HG03565 (cell line): Measurements from ENCODE around the gene RAD51AP1.

Source experiments
- ATAC-seq: cut with Tn5 transposase; IDR thresholded peaks from one replicate; pipeline ENCODE4 v1.9.1; 2021; ENCODE audit warnings: mild to moderate bottlenecking, moderate library complexity; ENCODE audit not compliant: unreplicated experiment

The RAD51AP1 gene

DNA sequence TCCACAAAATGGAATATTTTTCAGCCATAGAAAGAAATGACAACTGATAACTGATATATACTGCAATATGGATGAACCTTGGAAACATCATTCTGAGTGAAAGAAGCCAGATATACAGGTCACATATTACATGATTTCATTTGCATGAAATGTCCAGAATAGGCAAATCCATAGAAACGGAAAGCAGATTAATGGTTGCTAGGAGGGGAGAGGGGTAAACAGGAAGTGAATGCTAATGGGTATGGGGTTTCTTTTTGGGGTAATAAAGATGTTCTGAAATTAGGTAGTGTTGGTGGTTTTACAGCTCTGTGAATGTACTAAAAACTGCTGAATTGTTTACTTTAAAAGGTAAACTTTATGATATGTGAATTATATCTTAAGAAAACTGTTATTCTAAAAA, 6.5 kb downstream of the RAD51AP1 start:
- no peak for ATAC-seq

GRCh38 chr12:4552191-4552590, 13.5 kb downstream of the RAD51AP1 start:
- ATAC-seq = no peak

GRCh38 chr12:4553943-4554342, 15.3 kb downstream of the RAD51AP1 start:
- no peak for ATAC-seq

GRCh38 chr12:4555804-4556203, 17.1 kb downstream of the RAD51AP1 start:
- no peak for ATAC-seq

DNA sequence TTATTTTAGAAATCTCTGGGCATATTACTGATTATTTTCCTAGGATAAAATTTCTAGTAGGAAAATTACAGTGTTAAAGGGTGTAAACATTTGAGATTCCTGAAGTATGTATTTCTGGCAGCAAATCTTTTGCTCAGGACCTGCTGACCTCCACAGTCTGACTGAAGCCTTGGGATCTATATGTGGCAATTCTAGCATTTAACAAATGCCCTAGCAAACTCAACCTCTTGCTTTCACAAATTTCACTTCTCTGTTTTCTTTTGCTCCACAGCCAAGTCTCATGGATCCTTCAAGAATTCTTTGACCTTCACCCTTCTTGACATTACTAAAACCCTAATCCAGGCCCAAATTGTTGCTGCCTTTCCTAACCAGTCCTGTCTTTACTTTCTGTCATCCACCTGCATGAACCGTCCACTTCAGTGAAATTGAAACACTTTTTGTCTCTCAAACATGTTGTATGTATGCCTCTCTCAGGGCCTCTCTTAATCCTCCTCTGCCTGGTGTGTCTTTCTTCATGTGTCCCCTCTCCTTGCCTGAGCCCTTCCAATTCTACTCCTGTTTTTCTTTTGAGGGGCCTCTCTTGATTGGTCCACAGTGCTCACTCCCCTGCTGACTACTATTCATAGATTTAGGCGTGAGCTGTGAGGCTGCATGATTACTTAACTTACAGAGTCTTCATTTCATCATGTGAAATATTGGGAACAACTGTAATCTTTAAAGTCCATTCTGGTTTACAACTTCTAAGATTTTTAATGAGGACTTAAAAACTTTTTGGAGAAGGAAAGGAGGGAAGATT, 18.2 kb downstream of the RAD51AP1 start:
- no peak for ATAC-seq

DNA sequence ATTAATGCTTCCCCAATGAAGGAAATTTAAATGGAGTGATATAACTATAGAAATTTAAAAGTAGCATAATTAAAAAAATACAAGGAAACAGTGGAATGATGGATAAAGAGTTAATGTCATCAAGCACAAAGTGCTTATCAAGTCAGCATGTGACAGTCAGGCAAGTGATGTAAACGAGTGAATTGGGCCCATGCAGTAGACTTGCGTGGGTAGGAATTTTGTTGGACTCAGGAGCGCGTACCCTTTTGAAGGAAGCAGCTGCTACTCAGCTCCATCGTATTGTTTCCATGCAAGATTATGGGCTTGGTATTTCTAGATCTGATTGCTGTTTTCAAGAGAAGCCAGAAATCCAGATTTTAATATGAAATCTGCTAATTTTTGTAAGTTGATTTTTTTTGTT, 18.9 kb downstream of the RAD51AP1 start:
- ATAC-seq = no peak

- no peak for ATAC-seq
Measured at GRCh38 chr12:4558171-4558570, 19.5 kb downstream of the RAD51AP1 start.

DNA sequence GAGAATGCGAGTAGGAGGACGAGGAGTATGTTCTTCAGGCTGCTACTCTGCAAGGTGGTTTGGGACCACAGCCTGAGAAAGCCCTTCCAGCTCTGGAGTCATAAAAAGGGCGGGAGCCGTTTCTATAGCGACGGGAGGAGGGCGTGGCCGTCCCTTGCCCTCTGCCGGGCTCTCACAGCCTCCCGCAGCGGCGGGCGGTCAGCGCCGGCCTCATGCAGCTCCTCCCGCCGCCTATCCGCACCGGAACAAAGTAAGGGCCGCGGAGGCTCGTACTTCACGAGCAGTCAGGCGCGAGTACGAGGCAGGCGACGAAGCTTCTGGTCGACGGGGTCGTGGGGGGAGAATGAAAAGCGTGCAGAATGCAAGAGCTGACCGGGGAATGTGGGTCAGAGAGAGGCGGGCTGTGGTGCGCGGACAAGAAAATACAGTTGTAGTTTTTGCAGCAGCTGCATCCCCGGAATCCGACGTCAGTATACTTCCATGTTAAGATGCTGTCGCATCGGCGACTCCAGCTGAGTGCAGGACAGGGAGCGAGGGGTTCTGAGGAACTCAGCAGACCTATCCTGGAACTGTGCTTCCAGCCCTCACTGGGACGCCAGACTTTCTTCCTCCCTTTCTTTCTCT, 23.5 kb downstream of the RAD51AP1 start, which contains the start of gene DYRK4:
Gene DYRK4, plus strand, starts transcription at position 175 of the 624 bp plus-strand sequence. Its CDS starts 38 bp downstream, at position 213.
- no peak for ATAC-seq

- no peak for ATAC-seq
Measured at GRCh38 chr12:4563336-4563735, 24.6 kb downstream of the RAD51AP1 start.

GRCh38 chr12:4564818-4565217, 26.1 kb downstream of the RAD51AP1 start:
- ATAC-seq = no peak

- ATAC-seq = no peak
Measured at GRCh38 chr12:4566474-4566873, 27.8 kb downstream of the RAD51AP1 start.

DNA sequence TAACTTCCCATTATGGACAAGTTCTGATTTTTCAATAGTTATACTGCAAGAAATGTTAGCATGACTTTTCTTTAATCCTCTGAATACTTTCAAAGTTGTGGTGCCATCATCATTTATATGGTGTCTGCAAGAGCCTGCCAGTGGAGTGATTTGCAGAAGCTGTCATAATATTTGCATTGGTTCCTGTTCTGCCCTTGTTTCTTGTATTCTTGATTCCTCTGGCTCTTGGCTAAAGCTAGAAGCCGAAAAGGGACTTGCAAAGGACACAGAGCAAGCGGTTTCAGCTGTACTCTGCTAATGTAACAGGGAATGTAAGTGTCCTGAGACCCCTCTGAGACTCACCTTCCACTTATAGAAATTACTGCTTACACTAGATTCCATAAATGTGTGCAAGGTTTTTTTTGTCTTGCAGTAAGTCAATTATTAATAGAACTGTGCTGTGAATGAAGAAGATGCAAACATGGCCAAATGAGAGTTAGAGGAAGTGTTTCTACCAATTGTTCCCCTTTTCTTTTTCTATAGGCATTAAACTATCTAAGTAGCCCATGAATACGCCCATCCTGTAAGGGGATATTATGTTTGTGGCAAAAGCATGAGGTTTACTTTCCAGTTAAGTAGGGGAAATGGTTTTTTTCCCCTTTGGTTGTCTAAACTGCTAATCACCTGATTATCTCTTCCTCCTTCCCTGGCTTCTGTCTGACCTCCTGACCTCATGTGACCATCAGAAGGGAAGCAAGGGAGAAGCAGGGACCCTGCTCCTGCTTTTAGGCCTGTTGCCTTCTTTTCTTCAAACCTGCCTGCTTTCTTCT, 28.6 kb downstream of the RAD51AP1 start:
- no peak for ATAC-seq

DNA sequence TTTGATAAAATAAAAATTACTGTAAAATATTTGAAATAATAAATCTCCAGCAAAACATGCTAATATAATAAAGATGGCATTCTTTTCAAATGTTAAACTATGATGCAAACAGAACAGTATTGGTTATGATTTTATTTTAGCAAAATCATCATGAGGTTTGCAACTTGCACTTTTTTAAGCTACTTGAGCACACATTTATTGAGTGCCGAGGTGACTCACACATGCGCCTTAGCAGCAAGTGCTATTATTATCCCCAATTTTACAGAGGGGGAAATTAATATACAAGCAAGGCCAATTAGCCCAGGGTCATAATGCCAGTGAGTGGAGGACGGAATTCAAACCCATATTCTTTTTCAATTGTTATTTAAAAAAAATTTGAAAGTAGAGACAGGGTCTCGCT, 30.6 kb downstream of the RAD51AP1 start:
- ATAC-seq = no peak

- ATAC-seq = no peak
Measured at GRCh38 chr12:4572680-4573079, 34.0 kb downstream of the RAD51AP1 start.

DNA sequence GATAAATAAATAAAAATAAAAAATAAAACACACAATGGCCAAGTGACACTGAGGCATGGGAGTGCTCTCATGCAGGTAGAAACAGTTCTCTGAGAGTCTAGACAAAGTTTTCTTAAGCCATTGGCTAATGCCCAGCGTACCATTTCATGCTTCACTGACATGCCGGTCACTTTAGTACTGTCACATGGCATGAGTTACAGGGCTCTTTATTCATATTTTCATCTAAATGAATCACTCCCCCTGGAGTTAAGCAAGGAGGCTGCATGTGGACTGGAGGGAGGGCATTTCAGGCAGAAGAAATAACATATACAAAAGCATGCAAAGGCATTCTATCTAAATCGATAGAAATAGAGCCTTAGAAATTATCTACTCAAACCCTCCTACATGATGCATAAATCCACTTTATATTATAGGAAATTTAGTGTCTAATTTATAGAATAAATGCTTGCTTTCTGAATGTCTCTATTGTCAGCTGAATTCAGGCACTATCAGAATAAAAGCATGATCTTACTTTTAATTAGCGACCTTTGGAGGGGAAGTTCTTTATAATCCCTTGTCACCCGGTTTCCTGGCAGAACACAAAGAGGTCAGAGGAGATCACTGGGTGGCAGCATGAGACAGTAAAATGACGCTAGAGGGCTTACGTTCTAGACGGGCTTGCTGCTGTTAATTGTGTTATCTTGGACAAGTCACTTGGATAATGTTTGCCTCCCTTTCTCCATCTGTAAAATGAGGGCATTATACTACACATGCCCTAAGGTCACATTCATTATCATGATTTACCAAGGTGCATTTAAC, 40.8 kb downstream of the RAD51AP1 start:
- no peak for ATAC-seq

GRCh38 chr12:4580281-4580688, 41.6 kb downstream of the RAD51AP1 start:
- no peak for ATAC-seq

GRCh38 chr12:4584281-4584680, 45.6 kb downstream of the RAD51AP1 start:
- no peak for ATAC-seq

- no peak for ATAC-seq
Measured at GRCh38 chr12:4584896-4585295, 46.2 kb downstream of the RAD51AP1 start.

DNA sequence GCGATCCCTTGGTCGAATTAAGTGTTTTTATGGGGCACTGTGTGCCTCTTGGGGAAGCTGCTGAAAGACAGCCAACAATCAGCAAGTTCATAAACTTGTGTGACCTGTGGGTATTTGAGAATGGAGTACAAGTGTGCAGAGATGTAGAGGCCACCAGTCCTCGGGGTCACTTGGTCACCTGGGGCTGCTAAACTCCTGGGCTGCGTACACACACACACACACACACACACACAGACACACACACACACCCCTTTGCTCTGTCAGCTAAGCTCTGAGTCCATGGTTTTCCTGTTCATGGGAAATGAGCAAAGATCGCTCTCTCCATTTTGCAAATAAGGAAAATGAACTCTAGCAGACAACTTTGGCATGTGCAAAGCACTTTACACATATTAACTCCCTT, 47.8 kb downstream of the RAD51AP1 start:
- ATAC-seq = no peak

DNA sequence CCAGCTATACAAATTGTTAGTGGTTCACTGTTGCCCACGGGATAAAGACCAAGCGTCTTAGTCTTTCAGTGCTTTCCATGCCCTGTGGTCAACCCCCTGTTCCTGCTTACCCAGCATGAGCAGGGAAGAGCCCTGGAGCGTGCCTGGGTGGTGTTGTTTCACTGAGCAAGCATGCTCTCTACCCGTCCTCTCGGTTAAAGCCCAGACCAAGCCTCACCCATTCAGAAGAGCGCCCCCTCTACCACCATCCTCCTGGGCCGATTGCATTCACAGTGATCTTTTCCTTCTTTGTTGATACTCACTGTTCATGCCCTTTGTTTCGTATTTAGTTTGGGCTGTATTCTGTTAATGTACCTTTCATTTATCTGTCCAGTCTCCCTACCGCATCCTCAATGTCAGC, 48.4 kb downstream of the RAD51AP1 start:
- ATAC-seq = no peak

DNA sequence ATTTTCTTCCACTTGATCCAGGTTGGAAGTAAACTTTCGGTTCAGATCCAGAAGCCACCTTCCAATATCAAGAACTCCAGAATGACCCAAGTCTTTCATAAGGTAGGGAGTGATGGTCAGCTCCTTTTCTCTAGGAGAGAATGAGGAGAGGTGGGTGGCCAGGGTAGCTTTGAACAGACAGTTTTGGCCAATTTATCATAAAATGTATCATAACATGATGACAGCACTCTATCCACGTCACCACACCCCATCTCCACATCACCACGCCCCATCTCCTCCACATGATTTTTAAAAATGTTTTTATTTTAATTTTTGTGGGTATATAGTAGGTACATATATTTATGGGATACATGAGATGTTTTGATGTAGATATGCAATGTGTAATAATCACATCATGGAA, 50.2 kb downstream of the RAD51AP1 start:
- ATAC-seq = no peak
